D721Med (cell line): ENCODE data around the gene TAAR2.
"Not testable (repeated sequence)": the region's sequence is repeated elsewhere in the genome, so short reads cannot be mapped to it uniquely, and the experiment has no call there.

Source experiments
- DNase-seq: peaks from one replicate; pipeline ENCODE4 v3.0.0; 2011; ENCODE audit warnings: low spot score; ENCODE audit not compliant: insufficient read length
- FAIRE-seq: peaks from 2 replicates; lab custom pipeline; 2011; peaks lifted over from hg19 to GRCh38; lab: Jason Lieb, UNC
- CTCF ChIP-seq: IDR thresholded peaks from 2 replicates; pipeline ENCODE4 v1.5.1; 2012; ENCODE audit warnings: mild to moderate bottlenecking, control low read depth; ENCODE audit not compliant: insufficient read depth; ENCODE audit errors: missing control alignments

Gene TAAR2

GRCh38 chr6:132661906-132662305 lies 37.8 kb upstream of the TAAR2 start:
- FAIRE-seq (no peak), DNase-seq (no peak)
- no peak for TF ChIP-seq CTCF

GRCh38 chr6:132659082-132659481 lies 35.0 kb upstream of the TAAR2 start, which contains the start of gene TAAR1:
Gene TAAR1 (minus strand): TSS chr6:132659182. CDS start chr6:132646003, 13,179 bp downstream.
- FAIRE-seq: no peak
- DNase-seq: no peak
- no peak for TF ChIP-seq CTCF

- DNase-seq: no peak
- TF ChIP-seq CTCF: no peak
- no peak for FAIRE-seq
Observed at GRCh38 chr6:132651062-132651461, 27.0 kb upstream of the TAAR2 start.

GRCh38 chr6:132650429-132650828 lies 26.4 kb upstream of the TAAR2 start:
- DNase-seq (no peak), FAIRE-seq (no peak)
- TF ChIP-seq CTCF: no peak

GRCh38 chr6:132648828-132649227 lies 24.8 kb upstream of the TAAR2 start:
- DNase-seq: no peak
- TF ChIP-seq CTCF: no peak

GRCh38 chr6:132648356-132648755 lies 24.3 kb upstream of the TAAR2 start:
- no peak for DNase-seq
- no peak for TF ChIP-seq CTCF
- no peak for FAIRE-seq

More at GRCh38 chr6:132648828-132649227, 24.8 kb upstream of the TAAR2 start:
- FAIRE-seq: no peak

GRCh38 chr6:132643547-132643946 lies 19.5 kb upstream of the TAAR2 start:
- FAIRE-seq (no peak), DNase-seq (no peak)
- TF ChIP-seq CTCF: no peak

GRCh38 chr6:132637135-132637534 lies 13.1 kb upstream of the TAAR2 start:
- not testable (repeated sequence) for DNase-seq, FAIRE-seq

GRCh38 chr6:132635906-132636305 lies 11.8 kb upstream of the TAAR2 start:
- not testable (repeated sequence) for FAIRE-seq, DNase-seq

GRCh38 chr6:132635288-132635687 lies 11.2 kb upstream of the TAAR2 start:
- FAIRE-seq, DNase-seq: not testable (repeated sequence)
